ENCODE measurements around the gene LY6G6F. TPM values are rescaled to one million over a fixed set of nuclear protein-coding genes. Genes with fewer than 3 reads are reported as not detected.

Gene LY6G6F
- total and polyA plus RNA-seq, 2 of the 13 experiments (the other 11 are each of a cell fraction or from before 2014, with no cell fraction given): not detected

GRCh38 chr6:31658158-31658688 is 48.4 kb upstream of the LY6G6F start (continued):
- TF ChIP-seq, protein P1, sequence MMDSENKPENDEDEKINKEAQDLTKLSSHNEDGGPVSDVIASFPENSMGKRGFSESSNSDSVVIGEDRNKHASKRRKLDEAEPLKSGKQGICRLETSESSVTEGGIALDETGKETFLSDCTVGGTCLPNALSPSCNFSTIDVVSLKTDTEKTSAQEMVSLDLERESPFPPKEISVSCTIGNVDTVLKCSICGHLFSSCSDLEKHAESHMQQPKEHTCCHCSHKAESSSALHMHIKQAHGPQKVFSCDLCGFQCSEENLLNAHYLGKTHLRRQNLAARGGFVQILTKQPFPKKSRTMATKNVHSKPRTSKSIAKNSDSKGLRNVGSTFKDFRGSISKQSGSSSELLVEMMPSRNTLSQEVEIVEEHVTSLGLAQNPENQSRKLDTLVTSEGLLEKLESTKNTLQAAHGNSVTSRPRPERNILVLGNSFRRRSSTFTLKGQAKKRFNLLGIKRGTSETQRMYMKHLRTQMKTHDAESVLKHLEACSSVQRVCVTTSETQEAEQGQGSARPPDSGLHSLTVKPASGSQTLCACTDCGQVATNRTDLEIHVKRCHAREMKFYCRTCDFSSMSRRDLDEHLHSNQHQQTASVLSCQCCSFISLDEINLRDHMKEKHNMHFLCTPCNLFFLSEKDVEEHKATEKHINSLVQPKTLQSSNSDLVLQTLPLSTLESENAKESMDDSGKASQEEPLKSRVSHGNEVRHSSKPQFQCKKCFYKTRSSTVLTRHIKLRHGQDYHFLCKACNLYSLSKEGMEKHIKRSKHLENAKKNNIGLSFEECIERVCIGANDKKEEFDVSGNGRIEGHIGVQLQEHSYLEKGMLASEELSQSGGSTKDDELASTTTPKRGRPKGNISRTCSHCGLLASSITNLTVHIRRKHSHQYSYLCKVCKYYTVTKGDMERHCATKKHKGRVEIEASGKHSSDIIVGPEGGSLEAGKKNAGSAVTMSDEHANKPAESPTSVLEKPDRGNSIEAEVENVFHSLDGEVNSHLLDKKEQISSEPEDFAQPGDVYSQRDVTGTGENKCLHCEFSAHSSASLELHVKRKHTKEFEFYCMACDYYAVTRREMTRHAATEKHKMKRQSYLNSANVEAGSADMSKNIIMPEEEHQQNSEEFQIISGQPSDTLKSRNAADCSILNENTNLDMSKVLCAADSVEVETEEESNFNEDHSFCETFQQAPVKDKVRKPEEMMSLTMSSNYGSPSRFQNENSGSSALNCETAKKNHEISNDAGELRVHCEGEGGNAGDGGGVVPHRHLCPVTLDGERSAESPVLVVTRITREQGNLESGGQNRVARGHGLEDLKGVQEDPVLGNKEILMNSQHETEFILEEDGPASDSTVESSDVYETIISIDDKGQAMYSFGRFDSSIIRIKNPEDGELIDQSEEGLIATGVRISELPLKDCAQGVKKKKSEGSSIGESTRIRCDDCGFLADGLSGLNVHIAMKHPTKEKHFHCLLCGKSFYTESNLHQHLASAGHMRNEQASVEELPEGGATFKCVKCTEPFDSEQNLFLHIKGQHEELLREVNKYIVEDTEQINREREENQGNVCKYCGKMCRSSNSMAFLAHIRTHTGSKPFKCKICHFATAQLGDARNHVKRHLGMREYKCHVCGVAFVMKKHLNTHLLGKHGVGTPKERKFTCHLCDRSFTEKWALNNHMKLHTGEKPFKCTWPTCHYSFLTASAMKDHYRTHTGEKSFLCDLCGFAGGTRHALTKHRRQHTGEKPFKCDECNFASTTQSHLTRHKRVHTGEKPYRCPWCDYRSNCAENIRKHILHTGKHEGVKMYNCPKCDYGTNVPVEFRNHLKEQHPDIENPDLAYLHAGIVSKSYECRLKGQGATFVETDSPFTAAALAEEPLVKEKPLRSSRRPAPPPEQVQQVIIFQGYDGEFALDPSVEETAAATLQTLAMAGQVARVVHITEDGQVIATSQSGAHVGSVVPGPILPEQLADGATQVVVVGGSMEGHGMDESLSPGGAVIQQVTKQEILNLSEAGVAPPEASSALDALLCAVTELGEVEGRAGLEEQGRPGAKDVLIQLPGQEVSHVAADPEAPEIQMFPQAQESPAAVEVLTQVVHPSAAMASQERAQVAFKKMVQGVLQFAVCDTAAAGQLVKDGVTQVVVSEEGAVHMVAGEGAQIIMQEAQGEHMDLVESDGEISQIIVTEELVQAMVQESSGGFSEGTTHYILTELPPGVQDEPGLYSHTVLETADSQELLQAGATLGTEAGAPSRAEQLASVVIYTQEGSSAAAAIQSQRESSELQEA (CRISPR knock-in tag; IDR thresholded peaks at IDR 0.05; ENCODE audit: not compliant biosample characterization): no peak
- TF ChIP-seq ZNF766 (CRISPR knock-in tag; IDR thresholded peaks at IDR 0.05; ENCODE audit: borderline replicate concordance) (no peak), ZNF296 (CRISPR knock-in tag; conservative IDR thresholded peaks at IDR 0.05) (no peak), ZBTB21 (CRISPR knock-in tag; IDR thresholded peaks at IDR 0.05) (no peak), ZNF670 (CRISPR knock-in tag; IDR thresholded peaks at IDR 0.05; ENCODE audit: borderline replicate concordance) (no peak), GPN1 (CRISPR knock-in tag; IDR thresholded peaks at IDR 0.05; ENCODE audit: borderline replicate concordance) (no peak), ZNF207 (IDR thresholded peaks at IDR 0.05; ENCODE audit: borderline replicate concordance) (no peak), ZBTB14 (CRISPR knock-in tag; IDR thresholded peaks at IDR 0.05) (no peak), FOSL2 (CRISPR knock-in tag; IDR thresholded peaks at IDR 0.05) (no peak), BRD4 (CRISPR knock-in tag; IDR thresholded peaks at IDR 0.05) (no peak), ERF (CRISPR knock-in tag; IDR thresholded peaks at IDR 0.05) (0 out of 2 replicates have a peak, but pooled peaks have one; percentile 39), HNRNPL (IDR thresholded peaks at IDR 0.05; ENCODE audit: low read depth, low read length) (no peak), FOXC1 (CRISPR knock-in tag; IDR thresholded peaks at IDR 0.05; ENCODE audit: borderline replicate concordance) (no peak), ZNF672 (CRISPR knock-in tag; IDR thresholded peaks at IDR 0.05) (no peak)
- TF ChIP-seq, protein P2, sequence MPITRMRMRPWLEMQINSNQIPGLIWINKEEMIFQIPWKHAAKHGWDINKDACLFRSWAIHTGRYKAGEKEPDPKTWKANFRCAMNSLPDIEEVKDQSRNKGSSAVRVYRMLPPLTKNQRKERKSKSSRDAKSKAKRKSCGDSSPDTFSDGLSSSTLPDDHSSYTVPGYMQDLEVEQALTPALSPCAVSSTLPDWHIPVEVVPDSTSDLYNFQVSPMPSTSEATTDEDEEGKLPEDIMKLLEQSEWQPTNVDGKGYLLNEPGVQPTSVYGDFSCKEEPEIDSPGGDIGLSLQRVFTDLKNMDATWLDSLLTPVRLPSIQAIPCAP (CRISPR knock-in tag; IDR thresholded peaks at IDR 0.05; ENCODE audit: low read depth): no peak
- TF ChIP-seq, protein P3, sequence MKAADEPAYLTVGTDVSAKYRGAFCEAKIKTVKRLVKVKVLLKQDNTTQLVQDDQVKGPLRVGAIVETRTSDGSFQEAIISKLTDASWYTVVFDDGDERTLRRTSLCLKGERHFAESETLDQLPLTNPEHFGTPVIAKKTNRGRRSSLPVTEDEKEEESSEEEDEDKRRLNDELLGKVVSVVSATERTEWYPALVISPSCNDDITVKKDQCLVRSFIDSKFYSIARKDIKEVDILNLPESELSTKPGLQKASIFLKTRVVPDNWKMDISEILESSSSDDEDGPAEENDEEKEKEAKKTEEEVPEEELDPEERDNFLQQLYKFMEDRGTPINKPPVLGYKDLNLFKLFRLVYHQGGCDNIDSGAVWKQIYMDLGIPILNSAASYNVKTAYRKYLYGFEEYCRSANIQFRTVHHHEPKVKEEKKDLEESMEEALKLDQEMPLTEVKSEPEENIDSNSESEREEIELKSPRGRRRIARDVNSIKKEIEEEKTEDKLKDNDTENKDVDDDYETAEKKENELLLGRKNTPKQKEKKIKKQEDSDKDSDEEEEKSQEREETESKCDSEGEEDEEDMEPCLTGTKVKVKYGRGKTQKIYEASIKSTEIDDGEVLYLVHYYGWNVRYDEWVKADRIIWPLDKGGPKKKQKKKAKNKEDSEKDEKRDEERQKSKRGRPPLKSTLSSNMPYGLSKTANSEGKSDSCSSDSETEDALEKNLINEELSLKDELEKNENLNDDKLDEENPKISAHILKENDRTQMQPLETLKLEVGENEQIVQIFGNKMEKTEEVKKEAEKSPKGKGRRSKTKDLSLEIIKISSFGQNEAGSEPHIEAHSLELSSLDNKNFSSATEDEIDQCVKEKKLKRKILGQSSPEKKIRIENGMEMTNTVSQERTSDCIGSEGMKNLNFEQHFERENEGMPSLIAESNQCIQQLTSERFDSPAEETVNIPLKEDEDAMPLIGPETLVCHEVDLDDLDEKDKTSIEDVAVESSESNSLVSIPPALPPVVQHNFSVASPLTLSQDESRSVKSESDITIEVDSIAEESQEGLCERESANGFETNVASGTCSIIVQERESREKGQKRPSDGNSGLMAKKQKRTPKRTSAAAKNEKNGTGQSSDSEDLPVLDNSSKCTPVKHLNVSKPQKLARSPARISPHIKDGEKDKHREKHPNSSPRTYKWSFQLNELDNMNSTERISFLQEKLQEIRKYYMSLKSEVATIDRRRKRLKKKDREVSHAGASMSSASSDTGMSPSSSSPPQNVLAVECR (CRISPR knock-in tag; IDR thresholded peaks at IDR 0.05; ENCODE audit: borderline replicate concordance): peak; percentile 11; the same call in 1 of the 2 replicates
